Hippocampal formation (tissue), 2 donors: Measurements from ENCODE around the gene CD96.
"Not testable (repeated sequence)": the region's sequence is repeated elsewhere in the genome, so short reads cannot be mapped to it uniquely, and the experiment has no call there.

Experiments
- DNase-seq, 2 donors: peaks; one replicate each; lab custom pipeline; 2025; lab: John Stamatoyannopoulos, UW

CD96 gene

GRCh38 chr3:111621535-111621934, 79.5 kb downstream of the CD96 start:
- no peak for DNase-seq

GRCh38 chr3:111627092-111627491, 85.1 kb downstream of the CD96 start:
- DNase-seq = no peak

GRCh38 chr3:111629018-111629417, 87.0 kb downstream of the CD96 start:
- not testable (repeated sequence) for DNase-seq

- DNase-seq = not testable (repeated sequence)
Measured at GRCh38 chr3:111630638-111631037, 88.6 kb downstream of the CD96 start.

GRCh38 chr3:111635403-111635802, 93.4 kb downstream of the CD96 start:
- no peak for DNase-seq

GRCh38 chr3:111636366-111636885, 94.4 kb downstream of the CD96 start:
- no peak for DNase-seq

- no peak for DNase-seq
Measured at GRCh38 chr3:111639316-111639715, 97.3 kb downstream of the CD96 start.

GRCh38 chr3:111648991-111649579, 107.1 kb downstream of the CD96 start:
- DNase-seq = no peak

GRCh38 chr3:111650378-111651275, 108.6 kb downstream of the CD96 start:
- no peak for DNase-seq

GRCh38 chr3:111652492-111653180, 110.6 kb downstream of the CD96 start:
- no peak for DNase-seq

GRCh38 chr3:111653766-111654165, 111.8 kb downstream of the CD96 start:
- no peak for DNase-seq

GRCh38 chr3:111662012-111662411, 120.0 kb downstream of the CD96 start:
- no peak for DNase-seq

GRCh38 chr3:111662907-111663306, 120.9 kb downstream of the CD96 start:
- DNase-seq = no peak

- DNase-seq = no peak
Measured at GRCh38 chr3:111666041-111666735, 124.2 kb downstream of the CD96 start.

- DNase-seq = no peak
Measured at GRCh38 chr3:111667170-111667569, 125.2 kb downstream of the CD96 start.

- peak; percentile 8 to 37 for DNase-seq
Measured at GRCh38 chr3:111667621-111668239, 125.7 kb downstream of the CD96 start.

GRCh38 chr3:111668326-111668725, 126.3 kb downstream of the CD96 start:
- no peak for DNase-seq

GRCh38 chr3:111668888-111669488, 127.0 kb downstream of the CD96 start:
- DNase-seq = peak in 1 of 2 donors; percentile 76

- DNase-seq = no peak
Measured at GRCh38 chr3:111669926-111670630, 128.1 kb downstream of the CD96 start.

- not testable (repeated sequence) for DNase-seq
Measured at GRCh38 chr3:111672461-111672860, 130.5 kb downstream of the CD96 start.
